Mucosa of stomach (tissue), 1 donor: ENCODE measurements around the gene SMC4.
"Not testable (repeated sequence)": the region's sequence is repeated elsewhere in the genome, so short reads cannot be mapped to it uniquely, and the experiment has no call there.

ENCODE experiments used
- H3K27me3 ChIP-seq: one replicate; pipeline ENCODE4 v1.7.0; 2013; ENCODE audit warnings: mild to moderate bottlenecking, low read length; ENCODE audit not compliant: control insufficient read depth, insufficient read depth
- H3K36me3 ChIP-seq: one replicate; pipeline ENCODE4 v1.7.0; 2013; ENCODE audit warnings: low read length; ENCODE audit not compliant: control insufficient read depth, insufficient read depth
- H3K4me1 ChIP-seq: one replicate; pipeline ENCODE4 v1.7.0; 2013; ENCODE audit warnings: mild to moderate bottlenecking, low read length; ENCODE audit not compliant: control insufficient read depth, insufficient read depth
- H3K4me3 ChIP-seq: one replicate; pipeline ENCODE4 v1.7.0; 2013; ENCODE audit warnings: low read length
- H3K9ac ChIP-seq: one replicate; pipeline ENCODE4 v1.7.0; 2013; ENCODE audit warnings: mild to moderate bottlenecking, low read length, moderate library complexity
- H3K9me3 ChIP-seq: one replicate; pipeline ENCODE4 v1.7.0; 2013; ENCODE audit warnings: mild to moderate bottlenecking, low read length, moderate library complexity; ENCODE audit not compliant: control insufficient read depth
- donor health status: Pancreatic carcinoma.

The SMC4 gene

DNA sequence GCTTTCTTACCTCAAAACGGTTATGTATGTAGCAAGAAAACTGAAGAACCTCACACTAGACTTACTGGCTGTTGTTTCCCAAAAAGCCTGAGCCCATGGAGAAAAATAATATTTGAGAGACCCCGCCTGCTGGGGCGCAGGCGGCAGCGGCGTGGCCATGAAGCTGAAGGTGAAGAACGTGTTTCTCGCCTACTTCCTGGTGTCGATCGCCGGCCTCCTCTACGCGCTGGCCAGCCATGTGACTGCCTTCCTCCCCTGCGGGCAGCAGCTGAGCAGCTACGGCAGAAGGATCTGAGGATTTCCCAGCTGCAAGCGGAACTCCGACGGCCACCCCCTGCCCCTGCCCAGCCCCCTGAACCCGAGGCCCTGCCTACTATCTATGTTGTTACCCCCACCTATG, 52.8 kb downstream of the SMC4 start:
- not testable (repeated sequence) for H3K36me3 ChIP-seq, H3K27me3 ChIP-seq, H3K4me3 ChIP-seq, H3K9ac ChIP-seq, H3K4me1 ChIP-seq, H3K9me3 ChIP-seq

DNA sequence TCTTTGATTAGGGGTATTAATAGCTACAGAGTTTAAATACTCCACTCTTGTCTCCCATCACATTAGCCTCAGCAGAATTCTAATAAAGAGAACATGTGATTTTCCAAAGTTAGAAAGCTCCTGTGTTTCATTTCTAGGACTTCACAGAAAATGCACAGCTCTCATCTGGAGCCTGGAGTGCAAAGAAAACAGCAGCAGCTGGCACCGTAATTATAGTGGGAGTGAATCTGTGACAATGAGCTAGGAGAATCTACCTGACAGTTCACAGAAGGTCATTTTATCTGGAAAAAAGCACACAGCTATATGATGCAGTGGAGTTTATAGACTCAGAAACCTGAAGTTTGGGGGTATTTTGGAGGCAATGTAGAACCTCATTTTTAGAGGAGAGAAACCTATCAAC, 55.5 kb downstream of the SMC4 start:
- no peak overlapping the region for H3K9ac ChIP-seq
- H3K4me1 ChIP-seq: peaks cover 3% of the 10 kb centered on the region
- no peak overlapping the region for H3K4me3 ChIP-seq
- no peaks in the 10 kb centered on the region for H3K36me3 ChIP-seq
- no peaks in the 10 kb centered on the region for H3K27me3 ChIP-seq
- no peaks in the 10 kb centered on the region for H3K9me3 ChIP-seq

DNA sequence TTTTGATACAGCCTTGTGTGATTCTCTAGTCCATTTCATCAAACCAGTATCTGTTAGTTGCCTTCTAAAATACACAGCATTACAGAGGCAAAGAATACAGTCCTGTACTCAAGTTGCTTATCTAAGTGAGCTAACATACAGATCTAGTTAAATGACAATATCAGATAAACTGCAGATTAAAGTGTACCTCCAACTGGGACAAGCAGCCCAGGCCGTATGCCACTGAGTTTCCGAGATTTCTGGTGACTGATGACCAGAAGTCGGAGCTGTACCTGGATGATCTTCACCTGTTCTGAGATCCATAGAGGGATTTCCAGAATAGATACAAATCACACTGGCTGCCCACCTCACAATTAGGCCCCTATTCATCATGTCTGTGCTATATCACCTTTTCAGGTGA, 56.4 kb downstream of the SMC4 start:
- Histone ChIP-seq H3K4me3 (no peak overlapping the region), H3K4me1 (no peaks in the 10 kb centered on the region), H3K9me3 (no peaks in the 10 kb centered on the region), H3K27me3 (no peaks in the 10 kb centered on the region), H3K9ac (no peak overlapping the region), H3K36me3 (no peaks in the 10 kb centered on the region)

DNA sequence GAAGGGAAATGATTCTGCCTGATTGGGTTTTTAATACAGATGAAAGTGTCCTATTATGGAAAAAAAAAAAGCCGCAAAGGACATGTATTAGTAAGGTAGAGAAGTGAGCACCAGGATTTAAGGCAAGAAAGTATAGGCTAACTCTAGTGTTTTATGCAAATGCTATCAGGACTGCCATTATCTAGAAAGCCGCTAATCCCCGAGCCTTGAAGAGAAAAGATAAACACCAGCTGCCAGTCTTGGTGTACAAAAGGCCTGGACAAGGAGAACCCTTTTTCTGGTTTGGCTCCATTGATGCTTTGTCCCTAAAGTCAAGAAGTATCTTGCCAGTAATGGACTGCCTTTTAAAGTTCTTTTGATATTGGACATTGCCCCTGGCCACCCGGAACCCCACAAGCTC, 58.7 kb downstream of the SMC4 start:
- Histone ChIP-seq H3K4me3 (no peak overlapping the region), H3K9ac (no peak overlapping the region), H3K27me3 (peaks cover 4% of the 10 kb centered on the region), H3K9me3 (no peaks in the 10 kb centered on the region), H3K4me1 (no peaks in the 10 kb centered on the region), H3K36me3 (no peaks in the 10 kb centered on the region)

DNA sequence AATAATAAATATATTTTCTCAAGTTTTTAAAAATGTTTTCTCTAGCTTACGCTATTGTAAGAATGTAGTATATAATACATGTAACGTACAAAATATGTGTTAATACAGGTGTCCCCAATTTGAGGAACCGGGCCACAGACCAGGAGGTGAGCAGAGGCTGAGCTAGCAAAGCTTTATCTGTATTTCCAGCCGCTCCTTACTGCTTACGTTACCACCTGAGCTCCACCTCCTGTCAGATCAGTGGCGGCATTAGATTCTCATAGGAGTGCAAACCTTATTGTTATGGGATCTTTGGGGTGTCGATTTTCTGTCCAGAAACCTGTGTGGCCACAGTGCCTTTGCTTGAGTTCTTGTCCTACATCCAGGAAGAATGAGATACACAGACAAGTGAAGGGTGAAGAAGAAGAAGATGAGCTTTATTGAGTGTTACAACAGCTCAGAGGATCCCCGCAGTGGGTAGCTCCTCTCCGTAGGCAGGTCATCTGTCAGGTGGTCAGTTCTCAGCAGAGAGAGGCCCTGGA, 60.1 kb downstream of the SMC4 start:
- Histone ChIP-seq H3K27me3 (peaks cover 8% of the 10 kb centered on the region), H3K36me3 (no peaks in the 10 kb centered on the region), H3K9me3 (no peaks in the 10 kb centered on the region), H3K4me3 (no peak overlapping the region), H3K9ac (no peak overlapping the region), H3K4me1 (no peaks in the 10 kb centered on the region)

DNA sequence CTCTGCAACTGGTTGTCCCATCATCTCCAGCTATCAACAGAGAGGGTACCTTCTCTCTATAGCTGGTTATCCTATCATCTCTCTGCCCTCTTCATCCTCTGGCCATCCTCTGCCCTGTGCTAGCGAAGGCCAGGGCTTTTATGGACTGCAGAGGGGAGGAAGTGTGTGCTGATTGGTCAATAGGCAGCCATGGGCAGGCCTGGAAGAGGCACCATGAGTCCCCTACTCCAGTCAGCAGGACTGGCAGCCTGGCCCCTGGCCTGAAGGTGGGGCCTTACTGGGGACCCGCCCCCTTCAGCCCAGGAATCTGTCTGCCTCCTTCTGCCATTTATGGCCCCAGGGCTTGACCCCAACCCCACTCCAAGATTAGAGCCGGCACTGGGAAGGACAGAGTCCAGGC, 60.6 kb downstream of the SMC4 start:
- H3K27me3 ChIP-seq: peaks cover 8% of the 10 kb centered on the region
- H3K9me3 ChIP-seq: no peaks in the 10 kb centered on the region
- no peak overlapping the region for H3K9ac ChIP-seq
- H3K4me3 ChIP-seq: no peak overlapping the region
- no peaks in the 10 kb centered on the region for H3K36me3 ChIP-seq
- H3K4me1 ChIP-seq: no peaks in the 10 kb centered on the region

DNA sequence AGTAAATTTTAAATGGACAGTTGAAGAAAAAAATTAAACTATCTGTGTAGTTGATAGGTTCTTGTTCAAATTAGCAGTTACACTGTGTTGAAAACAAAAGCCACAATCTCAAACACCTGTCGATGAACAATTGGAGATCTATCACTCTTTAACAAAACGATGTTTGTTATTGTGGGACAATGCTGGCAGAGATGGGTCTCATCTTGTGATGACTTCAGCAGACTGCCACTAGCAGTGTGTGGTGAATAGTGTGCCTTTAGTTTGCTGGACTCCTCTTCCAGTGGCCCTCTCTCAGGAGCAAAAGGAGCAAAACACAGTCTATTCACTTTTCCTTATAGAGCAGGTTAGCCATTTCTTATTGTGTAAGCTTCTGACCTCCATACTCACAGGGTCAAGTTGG, 64.9 kb downstream of the SMC4 start:
- H3K4me3 ChIP-seq: no peak overlapping the region

DNA sequence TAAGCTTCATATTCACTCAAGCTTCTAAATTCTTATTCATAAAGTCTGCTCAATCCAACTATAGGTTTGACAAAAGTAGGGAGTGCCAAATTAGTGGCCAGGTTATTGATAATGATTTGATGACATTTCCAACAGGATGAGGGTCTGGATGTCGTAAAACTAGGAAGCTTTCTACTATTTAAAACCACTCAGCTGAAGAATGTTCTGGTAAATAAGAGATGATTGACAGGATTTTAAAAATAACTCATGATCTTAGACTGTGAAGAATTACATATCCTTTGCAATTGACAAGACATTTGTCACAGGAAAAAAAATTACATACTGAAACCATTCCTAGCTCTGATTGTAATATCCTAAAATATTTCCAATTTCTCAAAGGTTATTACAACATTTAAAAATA, 65.5 kb downstream of the SMC4 start:
- no peak overlapping the region for H3K4me3 ChIP-seq
- no peaks in the 10 kb centered on the region for H3K36me3 ChIP-seq
- H3K9ac ChIP-seq: no peak overlapping the region
- no peaks in the 10 kb centered on the region for H3K4me1 ChIP-seq
- peaks cover 8% of the 10 kb centered on the region for H3K27me3 ChIP-seq
- no peaks in the 10 kb centered on the region for H3K9me3 ChIP-seq

More for the DNA sequence above, 64.9 kb downstream of the SMC4 start:
- no peak overlapping the region for H3K9ac ChIP-seq
- peaks cover 8% of the 10 kb centered on the region for H3K27me3 ChIP-seq
- no peaks in the 10 kb centered on the region for H3K4me1 ChIP-seq
- H3K36me3 ChIP-seq: no peaks in the 10 kb centered on the region
- no peaks in the 10 kb centered on the region for H3K9me3 ChIP-seq

DNA sequence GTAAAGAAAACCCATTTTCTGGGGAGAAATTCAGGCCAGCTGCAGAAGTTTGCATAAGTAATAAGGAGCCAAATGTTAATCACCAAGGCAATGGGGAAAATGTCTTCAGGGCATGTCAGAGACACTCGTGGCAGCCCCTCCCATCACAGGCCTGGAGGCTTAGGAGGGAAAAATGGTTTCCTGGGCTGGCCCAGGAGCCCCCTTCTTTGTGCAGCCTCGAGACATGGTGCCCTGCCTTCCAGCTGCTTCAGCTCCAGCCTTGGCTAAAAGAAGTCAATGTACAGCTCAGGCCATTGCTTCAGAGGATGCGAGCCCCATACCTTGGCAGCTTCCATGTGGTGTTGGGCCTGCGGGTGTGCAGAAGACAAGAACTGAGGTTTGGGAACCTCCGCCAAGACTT, 70.7 kb downstream of the SMC4 start:
- Histone ChIP-seq H3K36me3 (no peaks in the 10 kb centered on the region), H3K27me3 (peaks cover 6% of the 10 kb centered on the region), H3K4me3 (no peak overlapping the region), H3K9ac (no peak overlapping the region), H3K4me1 (no peaks in the 10 kb centered on the region), H3K9me3 (no peaks in the 10 kb centered on the region)

DNA sequence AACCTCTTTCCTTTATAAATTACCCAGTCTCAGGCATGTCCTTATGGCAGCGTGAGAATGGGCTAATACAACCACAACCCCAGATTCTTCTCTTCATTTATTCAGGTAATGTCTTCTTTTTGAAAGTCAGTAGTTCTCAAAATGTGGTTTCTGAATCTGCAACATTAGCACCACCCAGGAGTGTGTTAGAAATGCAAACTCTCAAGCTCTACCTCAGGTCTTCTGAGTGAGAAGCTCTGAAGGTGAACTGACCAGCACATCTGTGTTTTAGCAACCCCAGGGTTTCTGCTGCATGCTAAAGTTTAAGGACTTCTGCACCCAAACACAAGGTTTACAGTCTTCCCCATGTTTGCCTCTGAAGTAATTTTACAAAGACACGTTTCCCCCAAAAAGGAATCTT, 72.4 kb downstream of the SMC4 start:
- Histone ChIP-seq H3K4me1 (no peaks in the 10 kb centered on the region), H3K27me3 (peaks cover 6% of the 10 kb centered on the region), H3K9me3 (no peaks in the 10 kb centered on the region), H3K4me3 (no peak overlapping the region), H3K36me3 (no peaks in the 10 kb centered on the region), H3K9ac (no peak overlapping the region)

DNA sequence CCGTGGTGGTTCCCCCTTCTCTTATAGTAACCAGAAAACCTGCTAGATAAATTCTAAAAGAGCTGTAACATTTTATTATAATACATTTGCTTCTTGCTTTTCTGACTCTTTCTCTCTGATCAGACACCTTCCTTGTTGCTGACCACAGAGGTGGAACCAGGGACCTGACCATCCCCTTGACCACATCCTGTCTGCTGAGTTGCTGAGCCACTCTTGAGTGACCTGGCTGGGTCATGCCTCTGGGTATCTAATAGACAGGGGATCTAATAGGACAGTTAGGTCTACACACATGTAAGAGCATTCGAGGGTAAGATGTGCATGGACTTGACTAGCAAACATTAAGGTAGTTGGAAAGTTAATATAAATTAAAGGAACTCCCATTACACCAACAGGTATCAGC, 72.9 kb downstream of the SMC4 start:
- H3K4me3 ChIP-seq: no peak overlapping the region
- H3K9me3 ChIP-seq: no peaks in the 10 kb centered on the region
- H3K9ac ChIP-seq: no peak overlapping the region
- H3K27me3 ChIP-seq: peaks cover 9% of the 10 kb centered on the region
- no peaks in the 10 kb centered on the region for H3K36me3 ChIP-seq
- H3K4me1 ChIP-seq: no peaks in the 10 kb centered on the region

DNA sequence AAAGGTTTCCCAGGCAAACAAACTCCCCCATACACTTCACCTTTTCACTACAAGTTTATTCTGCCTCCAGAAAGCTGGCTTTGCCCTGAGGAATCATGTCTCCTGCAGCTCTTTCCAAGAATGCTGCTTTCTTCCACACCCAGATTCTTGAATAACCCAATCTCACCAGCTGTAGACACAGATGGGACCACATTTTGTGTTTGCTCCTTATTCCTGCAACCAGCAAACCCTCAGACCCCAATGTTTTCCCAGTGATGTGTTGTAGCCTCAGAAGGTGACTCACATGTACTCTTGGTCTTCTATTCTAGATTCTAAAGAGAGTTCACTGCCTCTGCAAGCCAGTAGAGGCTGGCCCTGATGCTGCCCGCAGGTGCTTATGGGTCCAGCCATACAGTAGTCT, 73.8 kb downstream of the SMC4 start:
- peaks cover 14% of the 10 kb centered on the region for H3K27me3 ChIP-seq
- no peaks in the 10 kb centered on the region for H3K36me3 ChIP-seq
- no peaks in the 10 kb centered on the region for H3K4me1 ChIP-seq
- no peak overlapping the region for H3K9ac ChIP-seq
- no peaks in the 10 kb centered on the region for H3K9me3 ChIP-seq
- H3K4me3 ChIP-seq: no peak overlapping the region

DNA sequence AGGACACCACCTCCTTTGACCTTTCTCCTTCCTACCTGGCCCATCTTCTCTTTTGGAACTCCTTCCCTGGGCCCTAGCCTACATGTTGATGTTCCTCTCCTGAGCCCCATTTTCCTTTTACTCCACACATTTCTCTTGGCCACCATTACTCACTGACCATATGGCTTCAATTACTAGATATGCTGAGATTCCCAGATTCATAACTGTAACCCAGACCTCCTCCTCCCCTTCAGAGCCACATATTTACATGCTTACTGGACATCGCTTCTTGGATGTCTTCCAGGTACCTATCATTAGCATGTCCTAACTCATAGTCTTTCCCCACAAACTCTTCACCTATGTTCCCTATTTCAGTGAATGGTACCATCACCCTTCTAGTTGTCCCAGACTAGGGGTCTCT, 74.5 kb downstream of the SMC4 start:
- no peaks in the 10 kb centered on the region for H3K36me3 ChIP-seq
- H3K4me1 ChIP-seq: no peaks in the 10 kb centered on the region
- peaks cover 14% of the 10 kb centered on the region for H3K27me3 ChIP-seq
- no peak overlapping the region for H3K4me3 ChIP-seq
- H3K9ac ChIP-seq: no peak overlapping the region
- no peaks in the 10 kb centered on the region for H3K9me3 ChIP-seq
